Activated CD4-positive, alpha-beta T cell treated with anti-CD3 and anti-CD28 coated beads for 36 hours (primary cell): ENCODE measurements around the gene HELQ. TPM values are rescaled to one million over a fixed set of nuclear protein-coding genes. Genes with fewer than 3 reads are reported as not detected.
A peak's percentile ranks its signal among the peaks of the same experiment; 100 is the strongest.

ENCODE experiments used
- ATAC-seq: fragments of 200-7000 bp; cut with Tn5 transposase; one replicate; pipeline ENCODE4 v1.10.0; 2021; ENCODE audit warnings: mild to moderate bottlenecking, moderate library complexity
- CTCF ChIA-PET: fragments of 350-600 bp; sonication (Branson Sonifier 250); formaldehyde crosslinking; loops from one replicate; lab custom pipeline; 2021; ENCODE audit warnings: antibody characterized with exemption; lab: Charles Lee
- POLR2A ChIA-PET: fragments of 350-600 bp; sonication (Branson Sonifier 250); formaldehyde crosslinking; loops from one replicate; lab custom pipeline; 2021; ENCODE audit warnings: antibody characterized with exemption, inconsistent platforms; lab: Charles Lee
- DNase-seq: peaks from one replicate; pipeline ENCODE4 v3.0.0-alpha.2; 2020
- H3K27ac Mint-ChIP-seq: one replicate; pipeline ENCODE4 v1.8.0; 2021; ENCODE audit warnings: mixed read lengths
- H3K27me3 Mint-ChIP-seq: one replicate; pipeline ENCODE4 v1.8.0; 2021; ENCODE audit warnings: mixed read lengths
- H3K36me3 Mint-ChIP-seq: one replicate; pipeline ENCODE4 v1.8.0; 2021; ENCODE audit warnings: low read depth, mixed read lengths
- H3K4me1 Mint-ChIP-seq: one replicate; pipeline ENCODE4 v1.8.0; 2021; ENCODE audit warnings: mixed read lengths
- H3K4me3 Mint-ChIP-seq: one replicate; pipeline ENCODE4 v1.8.0; 2021; ENCODE audit warnings: mild to moderate bottlenecking, moderate library complexity, mixed read lengths
- H3K9me3 Mint-ChIP-seq: one replicate; pipeline ENCODE4 v1.8.0; 2021; ENCODE audit warnings: low read depth, mixed read lengths
- intact Hi-C, 2 experiments: fragments of 100-400 bp; cut with DNase I in 1 of 2; cut with micrococcal nuclease in 1 of 2; formaldehyde crosslinking; loops; one replicate each; pipeline versions ENCODE4 v1.14.2 to v1.15.1; 2022 to 2024; cut with DNase I, micrococcal nuclease
- total RNA-seq, 2 experiments: library from RNA; stranded (reverse); gene quantifications; one replicate each; pipeline ENCODE4 v1.2.3, GENCODE V29; 2021

HELQ gene
- total RNA-seq, 2 experiments from 2014 or later, result 9.3 to 10.1 TPM

DNA sequence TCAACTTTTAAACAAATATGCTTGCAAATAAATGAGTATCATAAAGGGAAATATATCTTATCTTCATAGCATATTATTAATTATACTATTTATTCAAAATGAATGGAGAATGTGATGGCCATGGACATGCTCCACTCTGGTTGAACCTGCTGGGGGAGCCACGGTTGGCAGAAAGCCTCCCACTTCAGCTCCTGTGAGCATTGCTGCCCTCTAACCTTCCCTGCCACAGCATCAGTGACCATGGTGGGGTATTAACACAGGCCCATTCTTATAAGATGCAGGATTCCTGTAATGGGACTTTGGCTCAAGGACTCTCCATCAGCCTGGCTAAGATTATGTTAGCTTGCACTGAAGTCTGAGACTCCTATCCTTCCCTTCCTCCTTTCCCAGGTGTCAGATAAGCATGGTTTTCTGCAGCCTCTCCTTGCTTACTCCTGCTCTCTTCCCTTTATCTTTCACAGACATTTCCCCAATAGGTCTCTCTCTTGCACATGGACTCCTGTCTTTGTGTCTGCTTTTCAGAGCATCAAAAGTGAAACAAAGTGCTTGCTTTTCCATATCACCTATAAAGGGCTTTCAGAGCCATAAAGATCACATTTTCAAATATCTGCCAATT is 34.2 kb upstream of the HELQ start:
- no peaks in the 10 kb centered on the region for H3K36me3 Mint-ChIP-seq
- H3K27me3 Mint-ChIP-seq, result no peaks in the 10 kb centered on the region
- ChIA-PET CTCF (interaction anchor here (0.6 to 1.5 kb wide), 7 partner anchors 8 to 155 kb away, joined by 3 to 7 read pairs (median 3); no protein-coding TSS in a partner anchor), POLR2A (no interaction called here)
- intact Hi-C loops, result loop anchor here in 1 of 2 experiments (10.0 kb wide), 2 partner anchors 585 to 1095 kb away; partner anchors contain the start of genes CDS1 and THAP9
- no peak overlapping the region for H3K27ac Mint-ChIP-seq
- peaks cover 4% of the 10 kb centered on the region for H3K4me1 Mint-ChIP-seq
- no peaks in the 10 kb centered on the region for H3K9me3 Mint-ChIP-seq
- H3K4me3 Mint-ChIP-seq, result no peak overlapping the region
- DNase-seq, result no peak
- ATAC-seq, result no peak

DNA sequence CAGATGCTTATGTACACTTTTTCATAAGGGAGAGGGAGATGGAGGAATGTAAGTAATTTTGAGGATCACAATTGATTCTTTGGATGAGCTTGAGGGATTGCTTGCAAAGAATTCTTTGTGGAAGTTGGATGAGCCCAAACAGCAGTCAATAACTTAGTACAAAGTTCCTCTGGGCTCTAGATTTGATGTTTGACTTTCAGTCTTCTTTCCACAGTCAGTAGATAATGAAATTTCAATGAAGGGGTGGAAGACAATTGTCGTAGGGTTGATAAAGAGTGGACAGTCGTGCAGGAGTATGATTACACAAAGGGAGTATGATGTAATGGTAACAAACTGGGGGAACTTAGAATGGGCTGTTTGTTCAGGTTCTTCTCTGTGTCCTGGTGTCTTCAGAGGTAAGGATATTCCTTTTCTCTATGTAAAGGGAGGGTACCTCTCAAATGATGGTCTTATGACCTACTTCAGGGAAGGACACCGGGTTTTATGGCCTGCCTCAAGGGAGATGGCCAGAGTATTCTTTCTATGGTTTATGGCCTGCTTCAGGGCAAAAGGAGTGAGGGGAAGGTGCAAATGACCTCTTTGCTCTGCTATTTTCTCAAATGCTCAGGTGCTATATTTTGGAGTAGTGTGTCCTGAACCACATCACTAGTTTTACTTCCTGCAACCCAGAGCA is 31.0 kb upstream of the HELQ start:
- Mint-ChIP-seq H3K27ac (no peak overlapping the region), H3K4me1 (peaks cover 10% of the 10 kb centered on the region), H3K27me3 (no peaks in the 10 kb centered on the region), H3K4me3 (no peak overlapping the region), H3K36me3 (no peaks in the 10 kb centered on the region), H3K9me3 (no peaks in the 10 kb centered on the region)
- intact Hi-C loops, result loop anchor here in 1 of 2 experiments (10.0 kb wide), 2 partner anchors 582 to 1098 kb away; partner anchors contain the start of genes CDS1 and THAP9
- POLR2A ChIA-PET, result no interaction called here
- CTCF ChIA-PET, result interaction anchor here (1.1 to 1.5 kb wide), 3 partner anchors 11 to 153 kb away, joined by 3 to 5 read pairs (median 4); no protein-coding TSS in a partner anchor
- no peak for ATAC-seq
- DNase-seq, result no peak

- ChIA-PET POLR2A (no interaction called here), CTCF (interaction anchor here (0.6 to 1.5 kb wide), 9 partner anchors 13 to 1115 kb away, joined by 3 to 5 read pairs (median 3); no protein-coding TSS in a partner anchor)
- intact Hi-C loops, result loop anchor here (1.0 to 10.0 kb wide), 8 partner anchors 28 to 1100 kb away; partner anchors contain the start of genes CDS1 (in 1 of the 2), COPS4 (in 1 of the 2), GPAT3 (in 1 of the 2) and HELQ (in 1 of the 2)
- Mint-ChIP-seq H3K27ac (peak within 1 kb of the TSS; percentile 94), H3K4me1 (peaks cover 10% of the 10 kb centered on the region), H3K36me3 (no peaks in the 10 kb centered on the region), H3K27me3 (no peaks in the 10 kb centered on the region), H3K4me3 (peak within 1 kb of the TSS; percentile 91), H3K9me3 (no peaks in the 10 kb centered on the region)
- ATAC-seq (peak; percentile 95), DNase-seq (peak; percentile 97)
Measured at GRCh38 chr4:83484500-83485461, 29.2 kb upstream of the HELQ start, which contains the start of gene ABRAXAS1. ABRAXAS1 (minus strand) TSS chr4:83485100; CDS start chr4:83485072, 28 bp downstream.

GRCh38 chr4:83473966-83474365 is 18.3 kb upstream of the HELQ start:
- CTCF ChIA-PET, result no interaction called here
- Mint-ChIP-seq H3K4me3 (no peak overlapping the region), H3K36me3 (peaks cover 23% of the 10 kb centered on the region), H3K9me3 (no peaks in the 10 kb centered on the region), H3K4me1 (peaks cover 4% of the 10 kb centered on the region), H3K27me3 (no peaks in the 10 kb centered on the region), H3K27ac (no peak overlapping the region)
- POLR2A ChIA-PET, result no interaction called here
- intact Hi-C loops, result no loop called here
- DNase-seq (no peak), ATAC-seq (no peak)

- H3K9me3 Mint-ChIP-seq, result no peaks in the 10 kb centered on the region
- POLR2A ChIA-PET, result no interaction called here
- H3K4me3 Mint-ChIP-seq, result no peak overlapping the region
Measured at GRCh38 chr4:83473423-83473822, 17.8 kb upstream of the HELQ start.

DNA sequence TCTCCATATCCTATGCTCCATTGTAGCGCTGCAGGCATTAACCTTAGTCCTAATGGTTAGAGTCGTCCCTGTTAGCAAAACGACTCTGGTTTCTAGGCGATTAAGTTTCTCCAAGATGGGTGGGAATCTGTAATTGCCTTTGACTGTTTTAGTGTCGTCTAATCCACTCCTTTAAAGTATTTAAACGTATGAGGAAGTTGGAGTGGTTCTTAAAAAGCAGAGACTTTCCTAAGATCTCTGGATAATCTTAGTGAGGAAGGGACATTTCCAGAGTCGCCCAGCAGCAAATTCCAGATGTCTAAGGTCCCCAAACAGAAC is 520 bp upstream of the HELQ start:
- H3K27me3 Mint-ChIP-seq, result no peaks in the 10 kb centered on the region
- ChIA-PET CTCF (interaction anchor here (0.8 kb wide), 1 partner anchor 9 kb away, joined by 3 read pairs; no protein-coding TSS in a partner anchor), POLR2A (interaction anchor here (0.7 to 0.9 kb wide), 3 partner anchors 115 to 421 kb away, joined by 3 read pairs; partner anchors contain the start of genes COPS4 and COQ2)
- DNase-seq, result no peak
- ATAC-seq, result no peak
- peaks cover 52% of the 10 kb centered on the region for H3K36me3 Mint-ChIP-seq
- H3K4me1 Mint-ChIP-seq, result peaks cover 37% of the 10 kb centered on the region
- intact Hi-C loops, result loop anchor here (1.0 to 10.0 kb wide), 5 partner anchors 29 to 554 kb away; partner anchors contain the start of genes ABRAXAS1 (in 1 of the 2), LIN54 (in 1 of the 2), PLAC8 (in 1 of the 2) and THAP9 (in 1 of the 2)
- no peaks in the 10 kb centered on the region for H3K9me3 Mint-ChIP-seq
- peak overlapping the region; percentile 97 for H3K4me3 Mint-ChIP-seq
- peak overlapping the region; percentile 99 for H3K27ac Mint-ChIP-seq

More at GRCh38 chr4:83473423-83473822, 17.8 kb upstream of the HELQ start:
- no peak for DNase-seq
- no peak for ATAC-seq
- intact Hi-C loops, result no loop called here
- Mint-ChIP-seq H3K4me1 (peaks cover 4% of the 10 kb centered on the region), H3K27ac (no peak overlapping the region), H3K36me3 (peaks cover 23% of the 10 kb centered on the region), H3K27me3 (no peaks in the 10 kb centered on the region)
- CTCF ChIA-PET, result no interaction called here

DNA sequence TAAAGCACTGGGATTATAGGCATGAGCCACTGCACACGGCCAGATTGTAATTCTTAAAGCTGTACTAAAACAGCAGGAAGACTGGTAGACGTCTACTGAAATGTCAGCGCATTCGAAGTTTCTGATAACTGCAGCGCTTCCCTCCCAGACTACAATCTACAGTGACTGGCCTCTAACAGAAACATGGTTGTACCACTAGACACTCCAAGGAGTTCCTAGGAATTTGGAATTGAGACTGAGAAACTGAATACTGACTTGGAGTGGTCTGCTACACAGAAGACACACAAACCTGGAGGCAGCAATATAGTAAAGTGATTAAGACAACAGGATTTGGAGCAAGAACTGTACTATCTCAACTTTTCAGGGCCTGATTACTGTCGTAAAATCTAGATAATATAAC is 937 bp downstream of the HELQ start:
- H3K27me3 Mint-ChIP-seq, result no peaks in the 10 kb centered on the region
- CTCF ChIA-PET, result interaction anchor here (1.0 to 1.7 kb wide), 2 partner anchors 10 to 34 kb away, joined by 3 to 8 read pairs; no protein-coding TSS in a partner anchor
- no peak for DNase-seq
- H3K36me3 Mint-ChIP-seq, result peaks cover 54% of the 10 kb centered on the region
- H3K9me3 Mint-ChIP-seq, result no peaks in the 10 kb centered on the region
- ATAC-seq, result no peak
- H3K27ac Mint-ChIP-seq, result peak overlapping the region; percentile 99
- intact Hi-C loops, result loop anchor here (1.0 to 10.0 kb wide), 16 partner anchors 31 to 1128 kb away; partner anchors contain the start of genes PLAC8 (in 2 of the 2), THAP9 (in 2 of the 2), ABRAXAS1 (in 1 of the 2) and CDS1 (in 1 of the 2)
- POLR2A ChIA-PET, result interaction anchor here (0.6 to 1.3 kb wide), 2 partner anchors 10 to 442 kb away, joined by 3 to 5 read pairs; no protein-coding TSS in a partner anchor
- H3K4me3 Mint-ChIP-seq, result peak overlapping the region; percentile 97
- peaks cover 39% of the 10 kb centered on the region for H3K4me1 Mint-ChIP-seq

DNA sequence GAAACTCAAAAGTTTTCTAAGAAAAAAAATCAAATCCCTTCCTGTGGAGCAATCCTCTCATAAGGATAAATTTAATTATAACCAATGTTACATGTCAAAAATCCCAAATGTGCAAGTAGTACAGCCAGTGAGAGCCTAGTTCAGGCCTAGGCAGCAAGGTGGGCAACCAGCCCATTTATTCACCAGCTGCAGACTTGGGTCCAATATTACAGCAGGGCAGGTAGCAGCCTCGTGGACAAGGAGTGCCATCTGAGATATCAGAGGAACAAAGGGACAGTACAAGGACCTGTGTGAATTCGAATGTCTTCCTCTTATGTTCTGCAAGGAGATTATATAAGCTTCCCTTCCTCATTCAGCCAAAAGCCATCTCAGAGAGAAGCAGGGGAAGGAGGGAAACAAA is 6.6 kb downstream of the HELQ start:
- H3K27me3 Mint-ChIP-seq, result no peaks in the 10 kb centered on the region
- ATAC-seq (no peak), DNase-seq (no peak)
- no peak overlapping the region for H3K27ac Mint-ChIP-seq
- ChIA-PET CTCF (interaction anchor here (0.7 kb wide), 1 partner anchor 37 kb away, joined by 3 read pairs; no protein-coding TSS in a partner anchor), POLR2A (no interaction called here)
- H3K36me3 Mint-ChIP-seq, result peaks cover 34% of the 10 kb centered on the region
- intact Hi-C loops, result no loop called here
- no peak overlapping the region for H3K4me3 Mint-ChIP-seq
- no peaks in the 10 kb centered on the region for H3K9me3 Mint-ChIP-seq
- peaks cover 21% of the 10 kb centered on the region for H3K4me1 Mint-ChIP-seq

DNA sequence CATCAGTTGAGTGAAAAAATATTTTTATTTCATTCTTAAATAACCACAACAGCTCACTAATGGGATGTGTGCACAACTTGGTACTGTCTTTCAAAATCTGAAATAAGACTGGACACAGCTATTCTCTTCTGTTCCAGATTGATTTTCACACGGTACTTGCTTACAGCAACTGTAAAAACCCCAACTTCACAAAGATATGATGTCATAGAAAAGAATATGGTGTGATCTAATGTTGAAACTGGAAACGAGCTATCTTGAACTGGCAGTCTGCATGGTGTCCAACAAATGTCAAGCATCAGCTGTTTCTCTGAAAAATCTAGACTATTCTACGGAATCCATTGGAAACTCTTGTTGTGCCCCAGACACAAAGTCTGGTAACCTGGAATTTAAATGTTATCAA is 14.7 kb downstream of the HELQ start:
- no peaks in the 10 kb centered on the region for H3K27me3 Mint-ChIP-seq
- H3K4me1 Mint-ChIP-seq, result no peaks in the 10 kb centered on the region
- no peak overlapping the region for H3K4me3 Mint-ChIP-seq
- H3K9me3 Mint-ChIP-seq, result no peaks in the 10 kb centered on the region
- intact Hi-C loops, result no loop called here
- POLR2A ChIA-PET, result interaction anchor here (0.5 kb wide), 1 partner anchor 136 kb away, joined by 3 read pairs; no protein-coding TSS in a partner anchor
- H3K36me3 Mint-ChIP-seq, result peaks cover 20% of the 10 kb centered on the region
- CTCF ChIA-PET, result interaction anchor here (0.6 to 1.5 kb wide), 4 partner anchors 11 to 1040 kb away, joined by 3 to 6 read pairs (median 3); no protein-coding TSS in a partner anchor
- no peak overlapping the region for H3K27ac Mint-ChIP-seq
- DNase-seq (no peak), ATAC-seq (no peak)

GRCh38 chr4:83440148-83440814 is 15.3 kb downstream of the HELQ start:
- Mint-ChIP-seq H3K27ac (no peak overlapping the region), H3K4me1 (peaks cover 3% of the 10 kb centered on the region), H3K4me3 (no peak overlapping the region), H3K36me3 (peaks cover 23% of the 10 kb centered on the region), H3K27me3 (no peaks in the 10 kb centered on the region), H3K9me3 (no peaks in the 10 kb centered on the region)
- ATAC-seq (no peak), DNase-seq (no peak)
- ChIA-PET CTCF (interaction anchor here (1.1 to 1.5 kb wide), 2 partner anchors 19 to 36 kb away, joined by 3 read pairs; no protein-coding TSS in a partner anchor), POLR2A (no interaction called here)
- intact Hi-C loops, result no loop called here
